NCI-H146 treated with DMSO at 0.1 percent for 48 hours (cell line): ENCODE measurements around the gene CABP7.

ENCODE experiments used
- DNase-seq: peaks from one replicate; lab custom pipeline; 2025; ENCODE audit not compliant: unreplicated experiment; lab: John Stamatoyannopoulos, UW

CABP7 gene

GRCh38 chr22:29722587-29722986 lies 2.8 kb downstream of the CABP7 start:
- no peak for DNase-seq

- no peak for DNase-seq
Measured at GRCh38 chr22:29723766-29724165, 4.0 kb downstream of the CABP7 start.

GRCh38 chr22:29724843-29725242 lies 5.0 kb downstream of the CABP7 start:
- no peak for DNase-seq

GRCh38 chr22:29726106-29726505 lies 6.3 kb downstream of the CABP7 start:
- no peak for DNase-seq

- no peak for DNase-seq
Measured at GRCh38 chr22:29726512-29727130, 6.8 kb downstream of the CABP7 start.

GRCh38 chr22:29727131-29727523 lies 7.3 kb downstream of the CABP7 start:
- no peak for DNase-seq

GRCh38 chr22:29729161-29729560 lies 9.4 kb downstream of the CABP7 start:
- DNase-seq, result no peak

GRCh38 chr22:29731058-29731850 lies 11.5 kb downstream of the CABP7 start:
- no peak for DNase-seq

- no peak for DNase-seq
Measured at GRCh38 chr22:29732883-29733282, 13.1 kb downstream of the CABP7 start.

GRCh38 chr22:29733362-29734201 lies 13.8 kb downstream of the CABP7 start:
- no peak for DNase-seq

GRCh38 chr22:29734406-29734805 lies 14.6 kb downstream of the CABP7 start:
- no peak for DNase-seq

GRCh38 chr22:29734838-29735237 lies 15.0 kb downstream of the CABP7 start:
- DNase-seq, result no peak

- DNase-seq, result no peak
Measured at GRCh38 chr22:29735416-29735815, 15.6 kb downstream of the CABP7 start.

- DNase-seq, result no peak
Measured at GRCh38 chr22:29737251-29738117, 17.7 kb downstream of the CABP7 start.

GRCh38 chr22:29738118-29738815 lies 18.5 kb downstream of the CABP7 start:
- no peak for DNase-seq

- DNase-seq, result no peak
Measured at GRCh38 chr22:29739346-29739875, 19.6 kb downstream of the CABP7 start.

GRCh38 chr22:29740216-29740615 lies 20.4 kb downstream of the CABP7 start:
- DNase-seq, result no peak

- no peak for DNase-seq
Measured at GRCh38 chr22:29741926-29742325, 22.1 kb downstream of the CABP7 start.

GRCh38 chr22:29742326-29742725 lies 22.5 kb downstream of the CABP7 start:
- no peak for DNase-seq

- DNase-seq, result no peak
Measured at GRCh38 chr22:29744902-29745301, 25.1 kb downstream of the CABP7 start.
